RCC 7860 (cell line): Measurements from ENCODE around the gene CHST2.

Experiments used
- DNase-seq: peaks from one replicate; pipeline ENCODE4 v3.0.0-alpha.2; 2015; ENCODE audit warnings: low spot score
- FAIRE-seq: peaks from 2 replicates; lab custom pipeline; 2012; peaks lifted over from hg19 to GRCh38; lab: Jason Lieb, UNC

Gene CHST2

DNA sequence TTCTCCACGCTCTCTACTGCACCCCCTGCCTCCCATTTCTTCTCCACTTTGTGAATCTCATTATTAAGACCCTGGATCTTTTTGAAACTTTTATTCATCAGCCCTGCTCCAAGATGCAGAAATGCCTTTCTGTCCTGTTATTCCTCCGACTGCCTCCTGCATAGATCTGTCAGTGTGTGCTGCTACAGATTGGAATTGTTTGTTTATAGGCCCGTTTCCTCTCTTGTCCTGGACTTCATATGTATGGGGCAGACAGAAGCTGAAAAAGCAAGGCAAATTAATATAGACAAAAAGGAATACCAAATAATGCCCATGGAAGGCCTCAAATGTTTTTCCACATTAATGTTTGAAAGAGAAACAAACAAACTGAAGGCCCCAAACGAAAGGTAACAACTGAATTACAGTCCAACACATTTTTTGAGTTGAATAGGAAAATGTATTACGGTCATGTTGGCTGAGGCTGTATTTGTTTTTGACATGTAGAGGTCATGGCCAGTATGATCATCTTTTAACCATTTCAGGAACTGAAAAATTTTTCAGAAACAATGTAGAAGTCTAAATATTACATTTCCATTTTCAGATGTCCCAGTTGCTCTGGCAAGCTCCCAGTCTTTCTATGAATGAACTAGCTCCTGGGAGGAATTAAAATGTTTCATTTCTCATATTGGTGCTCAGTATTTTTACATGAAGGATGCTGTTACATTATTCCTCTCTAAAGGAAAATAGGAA, 8.8 kb downstream of the CHST2 start:
- DNase-seq (no peak), FAIRE-seq (no peak)

DNA sequence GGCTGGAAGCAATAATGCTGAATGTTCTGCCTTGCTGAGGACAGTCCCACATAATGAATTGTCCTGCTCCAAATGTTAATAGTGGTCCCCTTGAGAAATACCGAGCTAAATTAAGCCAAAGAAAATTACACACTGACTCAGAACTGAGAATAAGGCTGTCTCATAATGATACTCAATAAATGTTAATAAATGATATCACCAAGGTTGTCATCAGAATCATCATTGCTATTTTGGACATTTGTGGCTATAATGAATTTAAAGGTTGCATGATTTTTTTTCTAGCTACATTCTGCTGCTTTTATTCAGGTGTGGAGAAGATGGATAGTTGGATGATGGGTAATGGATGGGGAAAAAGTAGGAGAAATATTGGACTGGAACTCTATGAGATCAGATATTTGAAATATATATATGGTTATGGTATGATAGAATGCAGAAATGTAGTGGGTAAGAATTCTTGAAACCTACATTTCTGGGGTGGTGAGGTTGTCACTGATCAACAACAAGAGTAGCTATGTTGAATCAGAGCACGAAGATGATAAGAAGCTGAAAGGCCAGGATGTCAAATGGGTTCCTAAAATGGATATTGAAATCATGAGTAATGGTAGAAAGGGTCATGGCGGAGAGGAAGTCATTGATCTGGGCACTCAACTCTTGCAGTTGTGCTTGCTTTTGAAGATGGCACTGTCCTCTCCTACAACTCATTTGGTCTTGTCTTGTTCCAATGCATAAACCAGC, 12.8 kb downstream of the CHST2 start:
- no peak for DNase-seq
- no peak for FAIRE-seq

DNA sequence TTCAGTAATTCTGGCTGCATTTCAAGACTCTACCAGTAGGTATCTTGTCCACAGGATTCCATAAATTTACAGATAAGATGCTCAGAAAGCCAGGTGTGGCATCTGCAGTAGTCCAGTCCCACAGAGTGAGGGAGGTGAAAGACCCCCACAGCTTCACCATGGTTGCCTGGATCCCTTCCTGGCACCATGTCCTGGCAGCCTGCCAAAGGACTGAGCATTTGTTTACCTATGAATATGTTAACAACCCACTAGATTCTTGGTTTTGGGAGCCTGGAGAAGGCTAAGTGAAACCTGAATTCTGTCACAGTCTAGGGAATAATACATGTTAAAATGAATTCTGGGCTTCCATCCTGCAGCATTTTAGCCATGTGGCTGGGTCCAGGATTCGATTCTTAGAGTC, 14.9 kb downstream of the CHST2 start:
- FAIRE-seq = no peak
- no peak for DNase-seq

DNA sequence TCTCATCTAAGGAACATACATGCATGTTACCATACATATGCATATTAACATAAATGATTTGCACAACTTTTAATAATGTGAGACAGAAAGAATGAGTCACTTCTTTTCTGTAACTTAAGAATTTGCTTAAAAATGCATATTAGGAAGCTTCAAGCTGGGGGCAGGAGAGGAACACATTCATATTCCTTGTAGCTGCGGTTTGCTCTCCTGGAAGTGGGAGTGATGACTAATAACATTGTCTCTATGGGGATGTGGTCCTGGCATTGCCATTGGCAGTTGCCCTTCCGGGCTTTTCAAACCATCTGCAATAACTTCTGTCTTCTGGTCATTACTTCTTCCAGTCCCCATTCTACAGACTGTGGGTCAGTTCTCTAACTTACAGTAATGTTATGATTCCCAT, 15.6 kb downstream of the CHST2 start:
- DNase-seq = peak; percentile 89
- FAIRE-seq = peak; percentile 95

DNA sequence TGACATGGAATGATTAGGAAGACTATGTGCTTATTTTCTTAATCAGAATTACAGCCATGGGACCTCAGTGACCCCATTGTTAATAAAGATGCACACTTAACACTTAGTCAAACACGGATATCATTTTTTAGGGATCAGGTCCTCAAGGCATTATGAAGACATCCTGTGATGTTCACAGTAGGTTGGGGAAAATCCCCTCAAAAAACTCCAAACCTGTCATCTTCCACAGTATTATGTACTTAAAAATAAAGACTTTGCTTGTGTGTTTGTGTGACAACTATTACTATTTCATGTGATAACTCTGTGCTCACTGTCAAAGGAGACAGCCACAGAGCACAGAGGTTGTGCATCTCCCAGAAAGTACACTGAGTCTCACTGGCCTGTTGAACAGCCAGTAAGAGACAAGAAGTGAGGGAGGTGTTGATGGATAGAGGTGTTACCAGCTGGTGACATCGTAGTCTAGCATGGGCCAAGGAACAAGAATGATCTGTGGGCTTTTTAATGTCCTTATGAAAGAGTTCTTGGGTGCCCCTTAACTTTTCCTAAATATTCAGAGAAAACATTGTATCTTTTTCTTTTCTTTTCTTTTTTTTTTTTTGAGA, 18.0 kb downstream of the CHST2 start:
- DNase-seq (no peak), FAIRE-seq (no peak)

DNA sequence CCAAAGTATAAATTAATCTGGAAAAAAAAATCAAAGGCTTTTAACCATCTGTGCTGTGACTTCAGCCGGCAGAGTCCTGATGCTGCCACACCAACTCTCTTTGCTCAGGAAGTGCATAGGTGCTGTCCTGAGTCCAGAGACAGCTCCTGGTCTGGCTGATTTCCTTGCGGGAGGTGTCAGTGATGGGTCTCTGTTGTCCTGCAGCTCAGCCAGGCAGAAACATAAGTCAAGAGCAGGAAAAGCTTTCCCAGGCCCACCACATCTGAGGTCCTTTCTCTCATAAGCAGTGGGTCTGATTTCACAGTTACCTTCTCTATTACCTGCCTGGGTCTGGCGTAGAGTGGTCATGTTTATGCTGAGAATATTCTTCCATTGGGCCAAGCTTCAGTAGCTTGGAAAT, 19.4 kb downstream of the CHST2 start:
- FAIRE-seq (no peak), DNase-seq (no peak)

DNA sequence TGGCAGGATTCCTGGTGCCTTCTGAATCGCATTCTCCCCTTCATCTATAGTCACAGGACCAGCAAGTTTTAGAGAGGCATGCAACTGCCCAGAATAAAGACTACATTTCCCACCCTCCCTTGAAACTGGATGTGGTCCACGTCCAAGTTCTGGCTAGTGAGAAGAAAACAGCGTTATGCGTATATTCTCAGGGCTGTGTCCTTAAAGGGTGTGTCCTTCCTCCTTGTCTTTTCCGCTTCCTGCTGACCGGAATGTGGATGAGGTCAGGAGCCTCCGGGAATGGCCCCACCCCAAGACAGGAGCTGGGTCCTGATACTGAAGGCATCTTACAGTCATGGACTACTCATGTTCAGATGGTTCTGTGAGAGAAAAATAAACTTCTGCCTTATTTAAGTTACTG, 20.2 kb downstream of the CHST2 start:
- DNase-seq (no peak), FAIRE-seq (no peak)

DNA sequence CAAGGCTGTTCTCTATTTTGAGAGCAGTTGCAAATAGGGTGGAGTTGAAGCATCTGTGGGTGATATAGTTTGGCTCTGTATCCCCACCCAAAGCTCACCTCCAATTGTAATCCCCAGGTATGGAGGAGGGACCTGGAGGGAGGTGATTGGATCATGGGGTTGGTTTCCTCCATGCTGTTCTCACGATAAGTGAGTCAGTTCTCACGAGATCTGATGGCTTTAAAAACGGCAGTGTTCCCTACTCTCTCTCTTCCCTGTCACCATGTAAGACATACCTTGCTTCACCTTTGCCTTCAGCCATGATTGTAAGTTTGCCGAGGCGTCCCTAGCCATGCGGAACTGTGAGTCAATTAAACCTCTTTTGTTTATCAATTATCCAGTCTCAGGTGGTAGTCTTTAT, 21.0 kb downstream of the CHST2 start:
- DNase-seq = no peak
- FAIRE-seq = no peak

DNA sequence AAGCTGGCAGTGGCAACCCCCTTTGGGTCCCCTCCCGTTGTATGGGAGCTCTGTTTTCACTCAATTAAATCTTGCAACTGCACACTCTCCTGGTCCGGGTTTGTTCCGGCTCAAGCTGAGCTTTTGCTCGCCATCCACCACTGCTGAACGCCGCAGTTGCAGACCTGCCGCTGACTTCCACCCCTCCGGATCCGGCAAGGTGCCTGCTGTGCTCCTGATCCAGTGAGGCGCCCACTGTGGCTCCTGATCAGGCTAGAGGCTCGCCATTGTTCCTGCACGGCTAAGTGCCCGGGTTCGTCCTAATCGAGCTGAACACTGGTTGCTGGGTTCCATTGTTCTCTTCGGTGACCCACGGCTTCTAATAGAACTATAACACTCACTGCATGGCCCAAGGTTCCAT, 22.8 kb downstream of the CHST2 start:
- FAIRE-seq (no peak), DNase-seq (no peak)

DNA sequence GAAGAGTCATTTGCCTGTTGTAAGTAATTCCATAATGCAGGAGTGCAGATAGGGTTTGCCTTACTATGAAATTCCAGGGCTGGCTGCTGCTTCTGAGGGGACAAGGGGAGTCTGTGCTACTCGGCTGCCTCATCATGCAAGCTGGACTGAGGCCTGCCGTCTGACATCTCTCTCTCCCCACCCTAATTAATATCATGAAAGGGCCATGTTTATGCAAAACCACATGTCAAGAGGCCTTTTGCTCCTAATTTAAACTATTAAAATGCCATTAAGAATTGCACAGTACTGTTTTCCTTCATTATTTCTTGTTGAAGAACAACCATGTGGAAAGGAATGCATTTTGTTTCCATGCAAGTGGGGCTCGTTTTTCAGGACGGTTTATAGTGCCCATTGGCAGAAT, 26.3 kb downstream of the CHST2 start:
- FAIRE-seq (no peak), DNase-seq (no peak)

DNA sequence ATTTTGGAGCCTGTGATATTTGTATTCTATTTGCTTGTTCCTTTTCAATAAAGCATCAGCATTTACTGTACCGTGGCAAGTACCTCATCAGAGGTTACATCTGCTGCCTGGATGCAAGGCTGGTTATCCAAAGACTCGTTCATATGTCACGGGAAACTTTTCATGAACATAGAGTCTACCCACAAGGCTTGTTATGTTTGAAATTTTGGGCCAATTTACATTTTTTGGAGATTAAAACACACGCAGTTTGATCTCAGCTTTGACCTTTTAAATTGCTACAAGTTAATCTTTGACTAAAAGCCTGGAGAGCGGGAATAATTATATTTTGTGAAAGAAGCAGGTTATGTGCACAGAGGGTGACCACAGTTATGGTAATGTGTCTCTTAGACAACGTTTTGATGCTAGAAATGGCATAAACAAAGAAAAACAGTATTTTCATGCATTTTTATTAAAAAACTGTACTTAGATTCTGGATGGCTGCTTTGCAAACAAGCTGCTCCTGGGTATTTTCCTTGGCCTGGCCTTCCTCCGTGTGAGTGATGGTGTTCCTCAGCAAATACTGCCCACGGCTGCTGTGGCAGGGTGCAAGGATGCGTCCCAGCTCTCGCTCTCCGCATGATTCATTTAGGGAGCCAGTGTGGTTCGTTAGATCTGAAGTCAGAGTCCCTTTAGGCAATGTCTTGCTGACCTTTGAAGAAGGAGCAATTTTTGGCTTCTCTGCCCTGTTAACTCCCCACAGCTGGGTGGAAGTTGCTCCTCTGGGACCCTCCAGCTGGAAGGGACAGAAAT, 27.1 kb downstream of the CHST2 start:
- DNase-seq = no peak

DNA sequence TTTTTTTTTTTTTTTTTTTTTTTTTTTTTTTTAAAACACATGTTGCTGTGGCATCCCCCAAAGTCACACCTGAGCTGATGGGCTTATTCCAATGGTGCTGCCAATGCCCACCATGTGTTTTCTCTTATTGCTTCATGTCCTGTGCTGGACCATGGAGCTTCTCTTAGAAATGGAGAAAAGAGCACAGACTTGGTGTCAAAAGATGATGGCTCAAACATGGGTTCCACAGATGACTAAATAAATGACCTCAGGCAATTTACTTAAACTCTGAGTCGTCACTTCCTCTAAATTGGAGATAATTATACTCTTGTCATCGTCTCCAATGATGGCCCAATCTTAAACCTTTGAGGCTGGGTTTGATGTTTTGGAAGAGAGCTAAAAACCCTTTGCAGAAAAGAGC, 28.1 kb downstream of the CHST2 start:
- DNase-seq = no peak
- FAIRE-seq = no peak

More for the DNA sequence above, 27.1 kb downstream of the CHST2 start:
- no peak for FAIRE-seq

DNA sequence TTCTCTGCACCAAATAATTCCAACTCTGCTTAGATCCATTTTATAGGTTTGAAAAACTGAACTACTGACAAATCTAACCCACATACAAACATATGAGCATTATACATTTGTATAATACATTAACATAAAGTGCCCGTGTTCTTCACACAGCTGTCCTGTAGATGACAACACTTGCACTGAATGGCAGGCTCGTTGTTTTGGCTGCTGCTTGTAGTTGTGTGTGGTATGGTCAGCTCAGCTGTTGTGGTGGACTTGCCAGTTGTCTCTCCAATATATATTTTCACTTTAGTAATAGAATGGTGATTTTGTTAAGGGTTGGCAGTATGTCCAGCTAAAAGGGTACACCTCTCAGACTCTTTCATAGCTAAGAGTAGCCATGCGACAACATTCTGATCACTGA, 30.5 kb downstream of the CHST2 start:
- FAIRE-seq = no peak
- no peak for DNase-seq

DNA sequence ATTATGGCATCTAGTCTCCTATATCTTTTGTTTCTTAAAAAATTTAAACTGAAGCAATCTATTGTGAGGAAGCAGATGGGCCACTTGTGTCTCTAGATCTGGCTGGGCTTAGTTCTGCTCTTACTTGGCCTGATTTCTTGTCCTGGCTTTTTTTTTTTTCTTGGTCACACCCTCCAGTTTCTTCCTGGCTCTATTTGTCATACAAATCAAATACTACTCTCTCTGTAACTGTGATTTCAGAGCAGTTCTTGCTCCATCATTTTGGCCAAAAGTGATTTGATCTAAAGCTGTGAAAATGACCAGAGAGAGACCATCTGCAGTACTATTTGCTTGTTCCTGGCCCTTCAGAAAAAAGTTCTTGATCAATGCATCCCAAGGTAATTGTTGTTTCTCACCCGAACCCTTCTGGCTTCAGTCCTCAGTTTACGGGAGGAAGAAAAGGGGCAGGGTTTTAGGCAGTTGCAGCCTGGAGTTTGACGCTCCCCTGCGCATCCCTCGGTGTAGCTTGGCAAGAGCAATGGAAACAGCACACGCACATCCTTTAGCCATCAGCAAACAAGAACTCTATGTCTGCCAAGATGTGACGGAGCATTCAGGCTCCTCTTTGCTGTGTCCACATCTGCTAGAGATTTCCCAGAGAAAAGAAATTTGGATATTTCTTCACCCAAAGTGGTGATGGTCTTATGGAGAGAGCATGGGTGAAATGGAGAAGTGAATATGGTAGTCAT, 31.6 kb downstream of the CHST2 start:
- DNase-seq = no peak
- FAIRE-seq = no peak

DNA sequence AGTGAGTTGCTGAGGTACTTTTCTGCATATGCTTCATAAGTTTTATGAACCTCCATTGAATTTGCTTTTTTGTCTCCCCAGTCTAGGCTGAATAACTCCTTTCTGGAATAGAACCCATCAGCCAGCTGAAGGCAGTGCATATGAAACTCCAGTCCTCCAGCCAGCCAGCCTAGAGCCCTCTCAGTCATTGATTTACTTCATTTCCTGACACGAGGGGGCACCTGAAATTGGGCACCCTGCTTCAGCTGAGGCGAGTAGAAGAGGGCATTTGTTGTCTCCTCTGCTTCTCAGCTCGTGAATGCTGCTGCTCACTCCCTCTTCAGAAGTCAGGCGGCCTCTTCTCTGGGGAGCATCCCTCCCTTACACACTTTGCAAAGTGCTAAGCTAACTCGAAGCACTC, 32.5 kb downstream of the CHST2 start:
- no peak for FAIRE-seq
- no peak for DNase-seq

DNA sequence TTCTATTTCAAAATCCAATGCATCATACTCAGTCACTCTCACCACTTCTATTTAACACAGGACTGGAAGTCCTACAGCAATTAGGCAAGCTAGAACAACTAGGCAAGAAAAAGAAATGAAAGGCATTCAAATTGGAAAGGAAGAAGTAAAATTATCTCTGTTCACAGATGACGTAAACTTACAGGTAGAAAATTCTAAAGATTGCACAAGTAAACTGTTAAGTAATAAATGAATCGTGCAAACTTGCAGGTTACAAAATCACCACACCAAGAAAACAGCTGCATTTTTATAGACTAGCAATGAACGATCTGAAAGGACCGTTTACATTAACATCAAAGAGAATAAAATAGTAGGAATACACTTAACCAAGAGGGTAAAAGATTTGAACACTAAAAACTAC, 36.2 kb downstream of the CHST2 start:
- no peak for FAIRE-seq

DNA sequence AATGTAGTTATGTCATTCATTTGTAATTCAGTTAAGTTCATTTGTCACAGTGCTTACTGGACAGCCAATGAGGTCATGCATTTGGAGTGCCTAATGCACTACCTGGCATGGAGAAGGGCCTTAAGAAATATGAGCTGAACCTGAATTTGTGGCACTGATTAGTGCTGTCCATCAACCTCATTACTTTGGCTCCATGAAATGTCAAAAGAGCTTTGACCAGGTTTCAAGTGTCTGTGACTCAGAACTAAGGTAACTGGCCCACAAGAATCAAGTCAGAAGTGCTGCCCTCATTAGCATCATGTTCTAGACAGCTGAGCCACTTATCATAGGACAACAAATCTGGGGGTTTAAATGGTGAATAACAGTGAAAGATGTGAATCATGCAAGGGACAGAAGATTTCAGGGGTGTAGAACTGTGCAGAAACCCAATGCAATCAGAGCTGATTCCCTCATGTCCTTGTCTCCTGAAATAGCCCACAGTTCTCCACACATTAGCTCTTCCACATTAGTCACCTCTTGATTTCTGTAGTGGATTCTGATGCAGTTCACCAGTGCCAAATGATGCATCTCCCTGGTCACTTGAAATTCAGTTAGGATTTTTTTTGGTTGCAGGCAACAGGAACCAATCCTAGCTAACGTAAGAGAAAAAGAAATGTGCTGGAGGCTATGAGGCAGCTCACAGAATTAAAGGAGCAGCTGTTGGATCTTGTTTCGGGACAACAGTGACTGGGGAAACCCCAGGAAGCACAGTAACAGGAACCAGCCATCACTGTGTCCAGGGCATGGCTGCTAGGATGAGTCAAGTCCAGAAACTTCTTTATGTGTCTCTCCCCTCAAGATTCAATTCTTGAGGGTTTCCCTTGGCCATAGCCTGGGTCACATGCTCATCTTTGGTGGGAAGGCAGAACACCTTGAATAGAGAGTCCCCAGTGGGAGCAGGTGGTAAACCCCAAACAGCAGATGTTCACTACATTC, 38.7 kb downstream of the CHST2 start:
- FAIRE-seq (no peak), DNase-seq (peak; percentile 14)

More for the DNA sequence above, 36.2 kb downstream of the CHST2 start:
- no peak for DNase-seq

DNA sequence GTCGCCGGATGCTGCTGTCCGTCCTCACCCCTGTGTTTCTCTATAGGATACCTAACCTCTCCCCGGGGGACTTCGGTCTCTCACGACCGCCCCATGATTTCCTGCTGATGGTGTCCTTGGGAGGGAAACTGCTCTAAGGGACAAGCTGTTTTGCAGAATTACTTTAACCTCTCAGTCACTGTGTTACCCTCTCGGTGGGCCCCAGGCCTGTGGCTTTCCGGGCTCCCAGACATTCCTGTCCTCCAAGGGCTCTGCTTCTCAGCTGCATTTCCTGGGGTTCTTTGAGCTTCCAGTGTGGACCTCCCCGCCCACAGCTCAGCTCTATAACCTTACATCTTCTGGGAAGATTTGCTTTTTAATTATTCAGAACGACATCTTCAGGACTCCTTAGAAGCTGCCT, 40.9 kb downstream of the CHST2 start:
- DNase-seq (no peak), FAIRE-seq (no peak)

DNA sequence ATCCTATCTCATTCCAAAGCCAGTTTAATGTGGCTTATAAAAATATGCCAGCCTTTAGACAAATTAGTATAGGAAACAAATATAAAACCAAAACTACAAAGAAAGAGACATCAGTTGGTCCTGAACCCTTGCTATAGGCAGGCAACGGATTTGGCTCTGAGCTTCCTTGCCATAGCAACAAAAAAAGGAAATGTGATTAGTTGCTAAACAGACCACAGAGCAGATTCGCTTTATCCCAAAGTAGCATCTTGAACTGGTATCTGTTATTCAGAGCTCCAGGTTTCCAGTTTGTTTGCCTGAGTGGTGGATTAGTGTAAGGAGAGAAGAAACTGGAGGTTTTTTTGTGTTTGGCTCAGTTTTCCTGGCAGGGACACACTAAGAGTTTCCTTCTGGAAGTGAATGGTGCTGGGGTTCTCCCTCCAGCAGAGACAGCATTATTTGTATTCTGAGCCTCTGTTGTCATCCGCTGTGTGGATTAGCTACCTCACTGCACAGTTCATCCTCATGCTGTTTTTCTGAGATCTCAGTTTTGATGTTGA, 44.1 kb downstream of the CHST2 start:
- FAIRE-seq = no peak
- DNase-seq = no peak
